BJ (cell line): ENCODE data around the gene ZFYVE19. TPM values are rescaled to one million over a fixed set of nuclear protein-coding genes. Genes with fewer than 3 reads are reported as not detected.

Experiments
- CTCF ChIA-PET: fragments of 350-600 bp; formaldehyde crosslinking; extraction: SDS; loops from one replicate; lab custom pipeline; 2021; ENCODE audit warnings: antibody characterized with exemption, inconsistent platforms; lab: Yijun Ruan, JAX
- POLR2A ChIA-PET: fragments of 300-600 bp; sonication (Branson Sonifier 250); formaldehyde crosslinking; extraction: SDS; loops from one replicate; lab custom pipeline; 2021; ENCODE audit warnings: antibody characterized with exemption; lab: Charles Lee
- DNase-seq: peaks from one replicate; pipeline ENCODE4 v3.0.0-alpha.2; 2011; ENCODE audit warnings: low read depth
- H3K27me3 ChIP-seq: 2 replicates; pipeline ENCODE4 v1.6.0; 2011; ENCODE audit warnings: low read length; ENCODE audit not compliant: control insufficient read depth, insufficient read depth
- H3K36me3 ChIP-seq: 2 replicates; pipeline ENCODE4 v1.5.1; 2011; ENCODE audit warnings: low read length; ENCODE audit not compliant: control insufficient read depth, insufficient read depth
- H3K4me3 ChIP-seq: 2 replicates; pipeline ENCODE4 v1.5.1; 2011; ENCODE audit warnings: low read depth, mild to moderate bottlenecking, control low read depth, low read length
- CTCF ChIP-seq: IDR thresholded peaks from 2 replicates; pipeline ENCODE4 v1.5.1; 2011; ENCODE audit warnings: low read depth, mild to moderate bottlenecking, control low read depth, inconsistent platforms, low read length, moderate library complexity; ENCODE audit not compliant: insufficient read depth
- polyA plus RNA-seq: library from polyadenylated mRNA; depleted of rRNA; stranded (reverse); fragments of >200 nt; gene quantifications from 2 replicates; pipeline ENCODE4 v1.2.3, GENCODE V29; 2011

ZFYVE19 gene
- polyA plus RNA-seq, 1 experiment, result 31.9 TPM

DNA sequence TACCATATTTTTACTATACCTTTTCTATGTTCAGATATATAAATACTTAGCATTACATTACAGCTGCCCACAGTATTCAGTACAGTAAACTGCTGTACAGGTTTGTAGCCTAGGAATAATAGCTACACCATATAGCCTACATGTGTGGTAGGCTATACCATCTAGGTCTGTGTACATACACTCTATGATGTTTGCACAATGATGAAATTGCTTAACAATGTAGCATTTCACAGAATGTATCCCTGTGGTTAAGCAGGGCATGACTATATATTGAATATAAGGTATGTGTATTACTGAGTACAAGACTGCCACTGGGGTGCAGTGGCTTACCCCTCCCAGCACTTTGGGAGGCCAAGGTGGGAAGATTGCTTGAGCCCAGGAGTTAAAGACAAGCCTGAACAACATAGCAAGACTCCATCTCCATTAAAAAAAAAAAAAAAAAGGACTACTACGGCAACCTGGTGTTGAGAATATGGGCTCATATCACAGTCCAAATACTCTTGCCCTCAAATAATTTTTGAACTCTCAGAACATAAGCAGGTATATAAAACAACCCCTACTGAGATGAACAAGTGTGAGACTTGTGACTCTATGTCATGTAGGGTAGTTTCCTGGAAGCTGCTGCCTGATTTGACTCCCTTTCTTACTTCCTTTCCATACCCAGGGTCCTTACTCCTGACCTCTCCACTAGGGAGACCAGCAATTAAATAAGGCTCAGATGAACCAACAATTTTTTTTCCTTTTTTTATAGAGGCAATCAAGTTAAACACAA is 16.9 kb downstream of the ZFYVE19 start:
- CTCF ChIA-PET, result interaction anchor here (1.0 kb wide), 1 partner anchor 33 kb away, joined by 4 read pairs; no protein-coding TSS in a partner anchor
- no peak overlapping the region for H3K4me3 ChIP-seq

DNA sequence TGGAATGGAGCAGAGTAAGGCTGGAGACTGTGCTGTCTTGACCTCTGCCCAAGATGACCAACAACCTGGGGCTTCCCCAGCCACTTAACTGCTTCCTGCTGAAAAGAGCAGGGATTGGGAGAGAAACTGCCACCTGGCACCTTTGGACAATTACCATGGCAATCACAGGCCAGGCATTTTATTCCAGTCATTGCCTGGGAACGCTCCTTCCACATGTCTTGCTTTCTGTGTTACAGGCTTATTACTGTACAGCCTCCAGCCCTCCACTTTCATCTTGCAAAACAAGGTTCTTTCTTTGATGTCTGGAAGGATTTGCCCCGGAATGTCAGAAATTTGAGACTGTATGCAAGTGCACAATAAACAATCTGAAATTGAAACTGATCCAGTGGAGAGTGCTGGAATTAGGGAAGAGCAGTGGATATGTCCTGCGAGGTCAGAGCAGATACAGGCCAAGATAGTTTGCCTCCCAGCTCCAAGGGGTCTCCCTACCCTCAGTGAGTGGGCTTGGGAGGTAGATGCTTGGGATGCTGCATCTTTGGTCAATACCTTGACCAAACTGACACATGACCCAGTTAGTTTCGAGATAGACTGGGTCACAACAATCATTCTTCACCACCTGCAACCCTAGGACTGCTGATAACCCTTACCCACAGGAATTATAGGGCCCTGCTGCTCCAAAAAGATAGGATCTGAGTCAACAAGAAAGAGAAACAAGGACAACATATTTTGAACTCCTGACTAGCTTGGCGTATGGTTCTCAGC is 19.0 kb downstream of the ZFYVE19 start:
- no peak for DNase-seq
- no peak overlapping the region for H3K4me3 ChIP-seq
- ChIA-PET CTCF (no interaction called here), POLR2A (interaction anchor here (0.7 kb wide), 1 partner anchor 18 kb away, joined by 3 read pairs; the partner anchor contains the start of gene SPINT1)
- peaks cover 2% of the 10 kb centered on the region for H3K27me3 ChIP-seq
- TF ChIP-seq CTCF, result no peak
- H3K36me3 ChIP-seq, result no peaks in the 10 kb centered on the region

More for the DNA sequence above, 16.9 kb downstream of the ZFYVE19 start:
- DNase-seq, result no peak
- POLR2A ChIA-PET, result no interaction called here
- Histone ChIP-seq H3K27me3 (peaks cover 2% of the 10 kb centered on the region), H3K36me3 (no peaks in the 10 kb centered on the region)
- no peak for TF ChIP-seq CTCF

- peaks cover 2% of the 10 kb centered on the region for H3K27me3 ChIP-seq
- no peak overlapping the region for H3K4me3 ChIP-seq
- H3K36me3 ChIP-seq, result no peaks in the 10 kb centered on the region
- TF ChIP-seq CTCF, result no peak
- POLR2A ChIA-PET, result interaction anchor here (0.7 kb wide), 1 partner anchor 17 kb away, joined by 3 read pairs; the partner anchor contains the start of gene SPINT1
- CTCF ChIA-PET, result no interaction called here
- no peak for DNase-seq
Measured at GRCh38 chr15:40826423-40827075, 19.7 kb downstream of the ZFYVE19 start.

- Histone ChIP-seq H3K4me3 (no peak within 1 kb of the TSS), H3K36me3 (no peaks in the 10 kb centered on the region), H3K27me3 (peaks cover 2% of the 10 kb centered on the region)
- no peak for TF ChIP-seq CTCF
- POLR2A ChIA-PET, result no interaction called here
- CTCF ChIA-PET, result interaction anchor here (0.8 to 1.4 kb wide), 3 partner anchors 9 to 13 kb away, joined by 3 to 5 read pairs (median 4); no protein-coding TSS in a partner anchor
- DNase-seq, result no peak
Measured at GRCh38 chr15:40828447-40829036, 21.7 kb downstream of the ZFYVE19 start, which contains the start of gene PPP1R14D. PPP1R14D (minus strand) TSS chr15:40828708; CDS start chr15:40828641, 67 bp downstream.
